SK-N-SH (cell line): ENCODE results near the gene LOXHD1. TPM values are rescaled to one million over a fixed set of nuclear protein-coding genes. Genes with fewer than 3 reads are reported as not detected.

ENCODE experiments used
- CTCF ChIA-PET: fragments of 300-600, 350-600 bp; formaldehyde crosslinking; extraction: SDS; loops from one replicate; lab custom pipeline; 2021; lab: Yijun Ruan, JAX
- POLR2A ChIA-PET: fragments of 350-600 bp; sonication (Branson Sonifier 250); formaldehyde crosslinking; extraction: SDS; loops from one replicate; lab custom pipeline; 2020; ENCODE audit warnings: antibody characterized with exemption, inconsistent platforms; lab: Yijun Ruan, JAX
- DNase-seq: peaks from one replicate; pipeline ENCODE4 v3.0.0; 2012
- H2AFZ ChIP-seq: fragments of 200-600 bp; sonication (generic); 2 replicates; pipeline ENCODE4 v1.8.1; 2016; ENCODE audit warnings: antibody characterized with exemption, mild to moderate bottlenecking, low read depth
- H3F3A ChIP-seq: fragments of 200-600 bp; sonication (generic); replicated peaks from 2 replicates; pipeline ENCODE3; 2016; ENCODE audit warnings: antibody characterized with exemption, mild to moderate bottlenecking; ENCODE audit not compliant: insufficient read depth
- H3K27ac ChIP-seq, 2 experiments: fragments of 200-500 bp in 1 of 2; fragments of 200-600 bp in 1 of 2; sonication (Bioruptor generic) in 1 of 2; sonication (generic), shearing (Covaris generic) in 1 of 2; 2 replicates each; pipeline versions ENCODE4 v1.5.1 to v1.6.1; 2014 to 2016; ENCODE audit warnings: low read depth in 2 of 2, inconsistent platforms in 1 of 2, low read length in 1 of 2, mild to moderate bottlenecking in 1 of 2, mixed read lengths in 1 of 2
- H3K27me3 ChIP-seq: fragments of 200-600 bp; sonication (generic), shearing (Covaris generic); 2 replicates; pipeline ENCODE4 v1.6.1; 2016; ENCODE audit warnings: mixed run types; ENCODE audit not compliant: insufficient read depth
- H3K36me3 ChIP-seq, 2 experiments: fragments of 200-500 bp in 1 of 2; fragments of 200-600 bp in 1 of 2; sonication (Bioruptor generic) in 1 of 2; sonication (generic) in 1 of 2; replicated peaks in 1 of 2; 2 replicates each; pipeline versions ENCODE3 to v1.5.1; 2014 to 2016; ENCODE audit warnings: low read length in 1 of 2, mild to moderate bottlenecking in 1 of 2; ENCODE audit not compliant: insufficient read depth in 2 of 2, control insufficient read depth in 1 of 2
- H3K4me1 ChIP-seq, 2 experiments: fragments of 200-500 bp in 1 of 2; fragments of 200-600 bp in 1 of 2; sonication (Bioruptor generic) in 1 of 2; sonication (generic), shearing (Covaris generic) in 1 of 2; 2 replicates each; pipeline versions ENCODE4 v1.5.1 to v1.6.1; 2014 to 2016; ENCODE audit warnings: low read depth in 1 of 2, low read length in 1 of 2, mixed run types in 1 of 2; ENCODE audit not compliant: insufficient read depth in 2 of 2, control insufficient read depth in 1 of 2
- H3K4me2 ChIP-seq: fragments of 200-600 bp; sonication (generic), shearing (Covaris generic); 2 replicates; pipeline ENCODE4 v1.6.1; 2017; ENCODE audit warnings: mixed run types
- H3K4me3 ChIP-seq, 2 experiments: fragments of 200-500 bp in 1 of 2; fragments of 200-600 bp in 1 of 2; sonication (Bioruptor generic) in 1 of 2; sonication (generic), shearing (Covaris generic) in 1 of 2; 2 replicates each; pipeline versions ENCODE4 v1.5.1 to v1.8.1; 2014 to 2016; ENCODE audit warnings: low read depth in 2 of 2, inconsistent platforms in 1 of 2, low read length in 1 of 2, mild to moderate bottlenecking in 1 of 2, mixed read lengths in 1 of 2, moderate library complexity in 1 of 2
- H3K79me2 ChIP-seq: fragments of 200-600 bp; sonication (generic); 2 replicates; pipeline ENCODE4 v1.8.1; 2017; ENCODE audit warnings: mild to moderate bottlenecking; ENCODE audit not compliant: insufficient read depth
- H3K9ac ChIP-seq: fragments of 200-600 bp; sonication (generic); 2 replicates; pipeline ENCODE4 v1.6.1; 2017; ENCODE audit warnings: mixed run types
- H3K9me2 ChIP-seq: fragments of 200-600 bp; sonication (generic); 2 replicates; pipeline ENCODE4 v1.6.1; 2017; ENCODE audit warnings: mixed run types
- H3K9me3 ChIP-seq: fragments of 200-600 bp; sonication (generic); 2 replicates; pipeline ENCODE4 v1.6.1; 2017; ENCODE audit warnings: mixed run types, mild to moderate bottlenecking, moderate library complexity
- H4K20me1 ChIP-seq: fragments of 200-600 bp; sonication (generic); 2 replicates; pipeline ENCODE4 v1.6.1; 2017; ENCODE audit warnings: mild to moderate bottlenecking, mixed run types; ENCODE audit not compliant: insufficient read depth
- CHD2 ChIP-seq: fragments of 150-350 bp; IDR thresholded peaks from 2 replicates; pipeline ENCODE4 v1.6.1; 2018; ENCODE audit warnings: low read length; ENCODE audit not compliant: partially characterized antibody
- EP300 ChIP-seq, 2 experiments: IDR thresholded peaks; 2 replicates each; pipeline versions ENCODE4 v1.4.0 to v1.6.1; 2012; ENCODE audit warnings: borderline replicate concordance in 1 of 2, low read depth in 1 of 2, low read length in 1 of 2
- EZH2phosphoT487 ChIP-seq: fragments of 200-600 bp; sonication (generic); IDR thresholded peaks from 2 replicates; pipeline ENCODE4 v1.6.1; 2017; ENCODE audit warnings: low read depth, mixed run types, mild to moderate bottlenecking, antibody characterized with exemption, moderate library complexity, borderline replicate concordance
- FOXM1 ChIP-seq: IDR thresholded peaks from 2 replicates; pipeline ENCODE4 v1.4.0; 2012; ENCODE audit warnings: low read depth, mild to moderate bottlenecking
- GATA2 ChIP-seq: sonication (generic); formaldehyde crosslinking; IDR thresholded peaks from 2 replicates; pipeline ENCODE4 v1.5.0; 2020; ENCODE audit warnings: mild to moderate bottlenecking, missing genetic modification reagents
- IRF3 ChIP-seq: fragments of 150-350 bp; IDR thresholded peaks from 2 replicates; pipeline ENCODE4 v1.6.1; 2016; ENCODE audit warnings: mild to moderate bottlenecking, low read depth, low read length
- MXI1 ChIP-seq: IDR thresholded peaks from 2 replicates; pipeline ENCODE4 v1.6.1; 2012; ENCODE audit warnings: mild to moderate bottlenecking, low read depth, low read length, improper control_type of control experiment
- NFIC ChIP-seq: IDR thresholded peaks from 2 replicates; pipeline ENCODE4 v1.4.0; 2012; ENCODE audit warnings: borderline replicate concordance
- PBX3 ChIP-seq: IDR thresholded peaks from 2 replicates; pipeline ENCODE4; 2012
- RCOR1 ChIP-seq: fragments of 150-350 bp; IDR thresholded peaks from 2 replicates; pipeline ENCODE4 v1.6.1; 2017; ENCODE audit warnings: antibody characterized with exemption, low read length
- RFX5 ChIP-seq: IDR thresholded peaks from 2 replicates; pipeline ENCODE4 v1.6.1; 2012; ENCODE audit warnings: mild to moderate bottlenecking, improper control_type of control experiment, low read length
- SIN3A ChIP-seq: IDR thresholded peaks from 2 replicates; pipeline ENCODE4 v1.6.1; 2012; ENCODE audit warnings: low read depth, mild to moderate bottlenecking, low read length, moderate library complexity, borderline replicate concordance
- SMC3 ChIP-seq: IDR thresholded peaks from 2 replicates; pipeline ENCODE4 v1.6.1; 2012; ENCODE audit warnings: low read depth, low read length, improper control_type of control experiment
- TAF1 ChIP-seq: IDR thresholded peaks from 2 replicates; pipeline ENCODE4 v1.6.1; 2012; ENCODE audit warnings: low read depth, mild to moderate bottlenecking, low read length, moderate library complexity, borderline replicate concordance
- TCF12 ChIP-seq: IDR thresholded peaks from 2 replicates; pipeline ENCODE4 v1.4.0; 2012
- TEAD4 ChIP-seq: IDR thresholded peaks from 2 replicates; pipeline ENCODE4 v1.4.0; 2012; ENCODE audit warnings: mild to moderate bottlenecking, borderline replicate concordance; ENCODE audit not compliant: insufficient read depth
- YY1 ChIP-seq: IDR thresholded peaks from 2 replicates; pipeline ENCODE4 v1.4.0; 2012; ENCODE audit warnings: low read depth, mild to moderate bottlenecking
- WGBS: methylation state at CpG from one replicate; pipeline ENCODE4 v1.1.6; 2017; ENCODE audit warnings: low lambda C conversion rate; 5-methylcytosine and 5-hydroxymethylcytosine counted together
- polyA plus RNA-seq, 3 experiments: library from polyadenylated mRNA; depleted of rRNA; stranded (reverse); fragments of >200 nt; gene quantifications; 2 replicates each; pipeline ENCODE4 v1.2.3, GENCODE V29; 2012
- TF ChIP-seq, protein P1 (sequence below): fragments of 200-600 bp; sonication (generic); IDR thresholded peaks from 2 replicates; pipeline ENCODE4 v1.6.1; 2017; ENCODE audit warnings: antibody characterized with exemption, mild to moderate bottlenecking, moderate library complexity
- TF ChIP-seq, protein P2 (sequence below): fragments of 150-350 bp; IDR thresholded peaks from 2 replicates; pipeline ENCODE4 v1.6.1; 2017; ENCODE audit warnings: antibody characterized with exemption, low read length, low read depth, borderline replicate concordance

Gene LOXHD1
- polyA plus RNA-seq, 1 of the 3 experiments (the other 2 are of a cell fraction) = not detected

- Histone ChIP-seq H3F3A (no peaks in the 10 kb centered on the region), H3K27me3 (no peaks in the 10 kb centered on the region), H4K20me1 (no peaks in the 10 kb centered on the region), H3K4me3 (no peak overlapping the region), H3K36me3 (no peaks in the 10 kb centered on the region), H3K9ac (no peak overlapping the region), H3K27ac (no peak overlapping the region), H3K4me2 (no peak overlapping the region), H3K9me3 (no peaks in the 10 kb centered on the region), H3K4me1 (no peaks in the 10 kb centered on the region; a peak in 1 of 4 replicates), H3K79me2 (no peaks in the 10 kb centered on the region), H3K9me2 (no peaks in the 10 kb centered on the region), H2AFZ (no peak overlapping the region)
- POLR2A ChIA-PET = no interaction called here
- TF ChIP-seq, protein P1, sequence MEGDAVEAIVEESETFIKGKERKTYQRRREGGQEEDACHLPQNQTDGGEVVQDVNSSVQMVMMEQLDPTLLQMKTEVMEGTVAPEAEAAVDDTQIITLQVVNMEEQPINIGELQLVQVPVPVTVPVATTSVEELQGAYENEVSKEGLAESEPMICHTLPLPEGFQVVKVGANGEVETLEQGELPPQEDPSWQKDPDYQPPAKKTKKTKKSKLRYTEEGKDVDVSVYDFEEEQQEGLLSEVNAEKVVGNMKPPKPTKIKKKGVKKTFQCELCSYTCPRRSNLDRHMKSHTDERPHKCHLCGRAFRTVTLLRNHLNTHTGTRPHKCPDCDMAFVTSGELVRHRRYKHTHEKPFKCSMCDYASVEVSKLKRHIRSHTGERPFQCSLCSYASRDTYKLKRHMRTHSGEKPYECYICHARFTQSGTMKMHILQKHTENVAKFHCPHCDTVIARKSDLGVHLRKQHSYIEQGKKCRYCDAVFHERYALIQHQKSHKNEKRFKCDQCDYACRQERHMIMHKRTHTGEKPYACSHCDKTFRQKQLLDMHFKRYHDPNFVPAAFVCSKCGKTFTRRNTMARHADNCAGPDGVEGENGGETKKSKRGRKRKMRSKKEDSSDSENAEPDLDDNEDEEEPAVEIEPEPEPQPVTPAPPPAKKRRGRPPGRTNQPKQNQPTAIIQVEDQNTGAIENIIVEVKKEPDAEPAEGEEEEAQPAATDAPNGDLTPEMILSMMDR = 0 out of 2 replicates have a peak, but pooled peaks have one; percentile 8
- no peak for TF ChIP-seq RCOR1
- WGBS = no CpG with 5 or more reads among the region's 2 CpGs
- peak; percentile 36 for DNase-seq
- CTCF ChIA-PET = interaction anchor here (0.9 to 1.4 kb wide), 6 partner anchors 17 to 503 kb away, joined by 3 to 4 read pairs (median 3); a partner anchor contains a TSS
Measured at GRCh38 chr18:46677611-46678010, 20.6 kb upstream of the LOXHD1 start.

DNA sequence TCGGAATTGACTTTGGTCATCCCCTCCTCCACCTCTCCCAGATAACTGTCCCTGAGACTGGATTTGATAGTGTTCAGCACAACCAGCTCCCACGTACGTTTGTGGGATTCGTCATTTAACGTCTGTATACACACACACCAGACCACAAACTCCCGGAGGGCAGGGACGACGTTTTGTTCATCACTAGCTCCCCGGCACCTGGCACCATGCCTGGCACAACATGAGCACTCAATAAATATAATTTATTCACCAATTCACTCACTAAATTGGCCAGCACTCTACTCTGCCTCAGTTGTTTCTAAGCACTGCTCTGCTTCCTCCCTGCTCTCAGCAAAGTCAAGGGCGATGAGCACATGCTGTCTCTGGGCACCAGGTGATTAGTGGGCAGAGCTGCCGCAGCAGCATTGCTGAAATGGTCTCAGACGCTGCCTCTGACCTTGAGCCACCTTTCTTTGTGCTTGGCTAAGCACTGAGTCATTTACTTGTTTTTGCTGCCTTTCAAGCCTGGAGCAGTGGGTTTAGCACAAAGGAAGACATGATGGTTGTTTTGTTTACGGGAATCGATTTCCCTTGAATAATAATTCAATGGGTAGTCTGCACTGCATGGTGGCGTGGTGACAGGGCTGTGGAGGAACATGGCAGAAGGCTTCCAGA is 19.3 kb upstream of the LOXHD1 start:
- Histone ChIP-seq H3K4me1 (no peaks in the 10 kb centered on the region; a peak in 1 of 4 replicates), H3K9me3 (no peaks in the 10 kb centered on the region), H3K27ac (no peak overlapping the region)
- 38% methylated on average over 15 of the region's 15 CpGs for WGBS
- TF ChIP-seq TAF1 = no peak
- TF ChIP-seq TCF12 = no peak
- no peak for TF ChIP-seq MXI1
- TF ChIP-seq TEAD4 = no peak
- TF ChIP-seq NFIC = no peak
- TF ChIP-seq, protein P1 = no peak
- no peak for TF ChIP-seq SIN3A
- TF ChIP-seq IRF3 = no peak
- TF ChIP-seq CHD2 = no peak
- TF ChIP-seq PBX3 = no peak
- TF ChIP-seq YY1 = no peak
- TF ChIP-seq EZH2phosphoT487 = no peak
- no peak for TF ChIP-seq GATA2
- no peak for TF ChIP-seq FOXM1
- TF ChIP-seq SMC3 = no peak
- no peak for TF ChIP-seq RFX5
- TF ChIP-seq, protein P2, sequence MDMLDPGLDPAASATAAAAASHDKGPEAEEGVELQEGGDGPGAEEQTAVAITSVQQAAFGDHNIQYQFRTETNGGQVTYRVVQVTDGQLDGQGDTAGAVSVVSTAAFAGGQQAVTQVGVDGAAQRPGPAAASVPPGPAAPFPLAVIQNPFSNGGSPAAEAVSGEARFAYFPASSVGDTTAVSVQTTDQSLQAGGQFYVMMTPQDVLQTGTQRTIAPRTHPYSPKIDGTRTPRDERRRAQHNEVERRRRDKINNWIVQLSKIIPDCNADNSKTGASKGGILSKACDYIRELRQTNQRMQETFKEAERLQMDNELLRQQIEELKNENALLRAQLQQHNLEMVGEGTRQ = no peak
- TF ChIP-seq EP300 (IDR thresholded peaks at IDR 0.05; ENCODE audit: borderline replicate concordance in 1 of 2, low read depth in 1 of 2, low read length in 1 of 2) = no peak
- TF ChIP-seq, all 33 proteins: peak for 0
- H3K9ac ChIP-seq = no peak overlapping the region
- DNase-seq = no peak
- H3K4me2 ChIP-seq = no peak overlapping the region
- H4K20me1 ChIP-seq = no peaks in the 10 kb centered on the region
- H3K79me2 ChIP-seq = no peaks in the 10 kb centered on the region
- H3K36me3 ChIP-seq = no peaks in the 10 kb centered on the region
- H2AFZ ChIP-seq = no peak overlapping the region
- CTCF ChIA-PET = interaction anchor here (0.8 kb wide), 1 partner anchor 504 kb away, joined by 3 read pairs; no protein-coding TSS in a partner anchor
- no peaks in the 10 kb centered on the region for H3K9me2 ChIP-seq
- POLR2A ChIA-PET = no interaction called here
- no peaks in the 10 kb centered on the region for H3K27me3 ChIP-seq
- no peaks in the 10 kb centered on the region for H3F3A ChIP-seq
- no peak overlapping the region for H3K4me3 ChIP-seq
